C4-2B (cell line): ENCODE measurements around the gene PP2D1.

Experiments
- CTCF ChIP-seq: fragments of 450-650 bp; conservative IDR thresholded peaks from 2 replicates; pipeline ENCODE4 v1.5.1; 2017; ENCODE audit warnings: mild to moderate bottlenecking
- ZFX ChIP-seq: fragments of 450-650 bp; IDR thresholded peaks from 2 replicates; pipeline ENCODE4 v1.6.1; 2017

DNA sequence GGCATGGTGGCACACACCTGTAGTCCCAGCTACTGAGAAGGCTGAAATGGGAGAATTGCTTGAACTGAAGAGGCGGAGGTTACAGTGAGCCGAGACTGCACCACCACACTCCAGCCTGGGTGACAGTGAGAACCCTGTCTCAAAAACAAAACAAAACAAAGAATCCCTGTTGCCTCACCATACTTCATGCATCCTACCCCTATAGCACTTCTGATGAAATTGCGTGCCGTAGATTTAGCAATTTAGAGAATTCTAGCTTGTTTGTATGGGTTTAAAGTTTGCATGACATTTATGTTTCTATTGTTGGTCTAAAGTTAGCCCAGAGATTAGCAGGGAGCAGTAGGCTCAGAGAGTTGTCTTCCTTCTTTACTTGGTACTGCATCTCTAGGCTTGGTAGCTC, 57.4 kb downstream of the PP2D1 start:
- TF ChIP-seq CTCF, result no peak
- no peak for TF ChIP-seq ZFX
